ENCODE results near the gene ESR1.
"Not testable (repeated sequence)": the region's sequence is repeated elsewhere in the genome, so short reads cannot be mapped to it uniquely, and the experiment has no call there.

ESR1 gene

GRCh38 chr6:152054441-152054840, 247.0 kb downstream of the ESR1 start:
- DNase-seq (ENCODE audit: low spot score) = no peak

GRCh38 chr6:152055517-152055916, 248.0 kb downstream of the ESR1 start:
- DNase-seq (ENCODE audit: low spot score) = no peak

GRCh38 chr6:152057832-152058498, 250.5 kb downstream of the ESR1 start:
- DNase-seq (ENCODE audit: low spot score) = no peak

GRCh38 chr6:152059909-152060308, 252.4 kb downstream of the ESR1 start:
- DNase-seq (ENCODE audit: low spot score) = no peak

GRCh38 chr6:152062476-152062875, 255.0 kb downstream of the ESR1 start:
- DNase-seq (ENCODE audit: low spot score) = no peak

GRCh38 chr6:152063170-152063921, 255.9 kb downstream of the ESR1 start:
- no peak for DNase-seq (ENCODE audit: low spot score)

GRCh38 chr6:152068622-152069261, 261.3 kb downstream of the ESR1 start:
- DNase-seq (ENCODE audit: low spot score) = no peak

GRCh38 chr6:152070556-152070955, 263.1 kb downstream of the ESR1 start:
- no peak for DNase-seq (ENCODE audit: low spot score)

- DNase-seq (ENCODE audit: low spot score) = no peak
Observed at GRCh38 chr6:152071318-152071717, 263.8 kb downstream of the ESR1 start.

GRCh38 chr6:152071843-152072242, 264.4 kb downstream of the ESR1 start:
- DNase-seq (ENCODE audit: low spot score) = no peak

- not testable (repeated sequence) for DNase-seq (ENCODE audit: low spot score)
Observed at GRCh38 chr6:152076242-152076641, 268.8 kb downstream of the ESR1 start.

- no peak for DNase-seq (ENCODE audit: low spot score)
Observed at GRCh38 chr6:152078001-152078400, 270.5 kb downstream of the ESR1 start.

- no peak for DNase-seq (ENCODE audit: low spot score)
Observed at GRCh38 chr6:152078804-152079203, 271.3 kb downstream of the ESR1 start.

GRCh38 chr6:152085451-152085921, 278.0 kb downstream of the ESR1 start:
- no peak for DNase-seq (ENCODE audit: low spot score)

GRCh38 chr6:152086223-152086873, 278.9 kb downstream of the ESR1 start:
- no peak for DNase-seq (ENCODE audit: low spot score)

- DNase-seq (ENCODE audit: low spot score) = no peak
Observed at GRCh38 chr6:152087096-152087495, 279.6 kb downstream of the ESR1 start.

- DNase-seq (ENCODE audit: low spot score) = no peak
Observed at GRCh38 chr6:152087701-152088100, 280.2 kb downstream of the ESR1 start.

- DNase-seq (ENCODE audit: low spot score) = no peak
Observed at GRCh38 chr6:152089992-152090391, 282.5 kb downstream of the ESR1 start.

GRCh38 chr6:152091201-152091600, 283.7 kb downstream of the ESR1 start:
- DNase-seq (ENCODE audit: low spot score) = no peak

- no peak for DNase-seq (ENCODE audit: low spot score)
Observed at GRCh38 chr6:152091851-152092341, 284.4 kb downstream of the ESR1 start.

- DNase-seq (ENCODE audit: low spot score) = no peak
Observed at GRCh38 chr6:152093711-152094110, 286.2 kb downstream of the ESR1 start.

- no peak for DNase-seq (ENCODE audit: low spot score)
Observed at GRCh38 chr6:152094276-152094675, 286.8 kb downstream of the ESR1 start.

Data from D341Med (cell line).